Thymus (tissue), 11 donors: Measurements from ENCODE around the gene KRTAP5-1. TPM values are rescaled to one million over a fixed set of nuclear protein-coding genes. Genes with fewer than 3 reads are reported as not detected.

Source experiments
- DNase-seq, 9 donors: peaks; one replicate each; pipeline ENCODE4 v3.0.0-alpha.2; 2013; ENCODE audit warnings: low spot score in 9 of 9, low read depth in 6 of 9, missing footprints in 1 of 9
- H3K27ac ChIP-seq, 2 donors: one replicate each; pipeline ENCODE4 v1.5.1; 2013; ENCODE audit warnings: control low read depth in 1 of 2, low read depth in 1 of 2, low read length in 1 of 2, mild to moderate bottlenecking in 1 of 2, moderate library complexity in 1 of 2
- H3K27me3 ChIP-seq, 2 donors: one replicate each; pipeline ENCODE4 v1.5.1; 2013; ENCODE audit warnings: low read length in 1 of 2; ENCODE audit not compliant: control insufficient read depth in 2 of 2, insufficient read depth in 1 of 2
- H3K36me3 ChIP-seq, 2 donors: one replicate each; pipeline ENCODE4 v1.5.1; 2013; ENCODE audit warnings: low read length in 1 of 2, mild to moderate bottlenecking in 1 of 2, moderate library complexity in 1 of 2; ENCODE audit not compliant: control insufficient read depth in 2 of 2, insufficient read depth in 2 of 2
- H3K4me1 ChIP-seq, 2 donors: one replicate each; pipeline ENCODE4 v1.5.1; 2013; ENCODE audit warnings: low read length in 2 of 2; ENCODE audit not compliant: control insufficient read depth in 2 of 2, insufficient read depth in 2 of 2
- H3K4me3 ChIP-seq, 2 donors: one replicate each; pipeline ENCODE4 v1.5.1; 2013; ENCODE audit warnings: low read length in 2 of 2, control low read depth in 1 of 2, mild to moderate bottlenecking in 1 of 2
- H3K9me3 ChIP-seq, 2 donors: one replicate each; pipeline ENCODE4 v1.5.1; 2013; ENCODE audit warnings: low read length in 1 of 2, mild to moderate bottlenecking in 1 of 2; ENCODE audit not compliant: control insufficient read depth in 2 of 2, insufficient read depth in 1 of 2
- WGBS: extraction: QIAGEN DNeasy Blood & Tissue Kit; methylation state at CpG from one replicate; pipeline ENCODE4 v1.1.7; 2013; 5-methylcytosine and 5-hydroxymethylcytosine counted together
- polyA plus RNA-seq: library from polyadenylated mRNA; stranded (reverse); fragments of 200-250 nt; gene quantifications from one replicate; pipeline ENCODE4 v1.2.3, GENCODE V29; 2013
- total RNA-seq: library from RNA; stranded (reverse); fragments of 120-200 nt; gene quantifications from one replicate; pipeline ENCODE4 v1.2.4, GENCODE V29; 2013
- donor health status: healthy.

The KRTAP5-1 gene
- total and polyA plus RNA-seq, 2 donors = not detected

GRCh38 chr11:1534682-1535081, 50.4 kb downstream of the KRTAP5-1 start:
- no peak overlapping the region for H3K27ac ChIP-seq
- H3K36me3 ChIP-seq = peaks cover 18 to 25% of the 10 kb centered on the region in 2 donors
- H3K27me3 ChIP-seq = peaks cover 0 to 18% of the 10 kb centered on the region in 2 donors
- no peak for DNase-seq
- no peak overlapping the region for H3K4me3 ChIP-seq
- 98% methylated on average over 14 of the region's 14 CpGs for WGBS
- H3K9me3 ChIP-seq = no peaks in the 10 kb centered on the region
- peaks cover 0 to 9% of the 10 kb centered on the region in 2 donors for H3K4me1 ChIP-seq

Other genes with a start within 250 kb of the KRTAP5-1 start
- gene BRSK2, start 195.3 kb downstream of the KRTAP5-1 start, total RNA-seq = 0.14 TPM
- gene BRSK2, start 195.3 kb downstream of the KRTAP5-1 start, polyA plus RNA-seq = 1.1 TPM
- 34.0 TPM for gene MOB2, start 98.5 kb downstream of the KRTAP5-1 start, total RNA-seq
- 46.5 TPM for gene MOB2, start 98.5 kb downstream of the KRTAP5-1 start, polyA plus RNA-seq
- 0.14 TPM for gene DUSP8, start 13.0 kb downstream of the KRTAP5-1 start, total RNA-seq
- gene DUSP8, start 13.0 kb downstream of the KRTAP5-1 start, polyA plus RNA-seq = 2.9 TPM
- not detected for gene KRTAP5-2, start 13.0 kb upstream of the KRTAP5-1 start, total RNA-seq
- 0.11 TPM for gene KRTAP5-2, start 13.0 kb upstream of the KRTAP5-1 start, polyA plus RNA-seq
- gene KRTAP5-3, start 23.2 kb upstream of the KRTAP5-1 start, total RNA-seq = not detected
- 0.02 TPM for gene KRTAP5-3, start 23.2 kb upstream of the KRTAP5-1 start, polyA plus RNA-seq
- not detected for gene KRTAP5-4, start 36.9 kb upstream of the KRTAP5-1 start, total RNA-seq
- gene KRTAP5-4, start 36.9 kb upstream of the KRTAP5-1 start, polyA plus RNA-seq = not detected
- not detected for gene KRTAP5-5, start 44.5 kb upstream of the KRTAP5-1 start, total RNA-seq
- gene KRTAP5-5, start 44.5 kb upstream of the KRTAP5-1 start, polyA plus RNA-seq = not detected
- not detected for gene KRTAP5-6, start 111.9 kb upstream of the KRTAP5-1 start, total RNA-seq
- not detected for gene KRTAP5-6, start 111.9 kb upstream of the KRTAP5-1 start, polyA plus RNA-seq
- gene IFITM10, start 165.3 kb upstream of the KRTAP5-1 start, total RNA-seq = 0.14 TPM
- gene IFITM10, start 165.3 kb upstream of the KRTAP5-1 start, polyA plus RNA-seq = 0.80 TPM
- 97.4 TPM for gene CTSD, start 178.6 kb upstream of the KRTAP5-1 start, total RNA-seq
- 487 TPM for gene CTSD, start 178.6 kb upstream of the KRTAP5-1 start, polyA plus RNA-seq
- 0.71 TPM for gene SYT8, start 249.7 kb upstream of the KRTAP5-1 start, total RNA-seq
- 9.8 TPM for gene SYT8, start 249.7 kb upstream of the KRTAP5-1 start, polyA plus RNA-seq